ENCODE results near the gene SPATA3. TPM values are rescaled to one million over a fixed set of nuclear protein-coding genes. Genes with fewer than 3 reads are reported as not detected.

Gene SPATA3
- total and polyA plus RNA-seq, 2 of the 13 experiments (the other 11 are each of a cell fraction or from before 2014, with no cell fraction given), result not detected

DNA sequence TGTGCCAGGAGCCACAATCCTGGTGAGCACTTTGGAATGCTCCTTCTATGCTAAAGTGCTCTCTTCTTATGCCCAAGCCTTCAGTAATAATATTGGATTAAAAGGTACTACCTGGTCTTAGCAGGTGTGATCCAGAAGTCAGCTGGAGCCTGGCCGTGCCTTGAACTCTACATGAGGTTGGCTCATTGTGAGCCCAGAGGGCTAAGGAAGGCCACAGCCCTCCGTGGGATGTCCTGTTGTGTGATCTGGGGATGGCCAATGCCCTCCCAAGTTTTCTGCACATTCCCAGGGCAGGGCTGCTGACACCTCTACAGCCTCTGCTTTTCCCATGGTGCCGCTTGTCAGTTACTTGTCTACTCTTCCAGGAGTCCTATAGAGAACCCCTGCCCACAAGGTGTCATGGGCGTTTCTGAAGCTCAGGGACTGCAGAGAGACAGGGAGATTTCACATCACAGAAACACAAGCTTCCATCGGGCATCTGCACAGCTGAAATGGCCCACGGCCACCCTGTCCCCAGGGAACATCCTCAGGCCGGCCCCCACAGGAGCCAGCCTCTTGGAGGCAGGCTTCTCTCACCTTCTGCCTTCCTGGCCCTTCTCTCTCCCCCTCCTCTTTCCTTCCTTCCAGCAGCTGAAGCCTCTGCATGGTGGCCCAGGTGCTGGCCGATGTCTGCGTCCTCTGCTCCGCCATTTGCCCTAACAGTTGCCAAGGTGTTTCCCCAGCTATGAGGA is 43.5 kb upstream of the SPATA3 start:
- Histone ChIP-seq H3K27ac (ENCODE audit: extremely low read length, insufficient read depth, low read length) (no peak overlapping the region), H3K9ac (ENCODE audit: insufficient read depth, low read depth, low read length) (no peak overlapping the region), H3K79me2 (ENCODE audit: insufficient read depth, low read length) (no peaks in the 10 kb centered on the region), H3K9me3 (ENCODE audit: low read length) (no peaks in the 10 kb centered on the region), H3K4me1 (ENCODE audit: insufficient read depth, low read length) (no peaks in the 10 kb centered on the region), H3K4me3 (replicated peaks in 1 of 3; ENCODE audit: insufficient read depth in 1 of 3, low read depth in 2 of 3, low read length in 3 of 3) (no peak overlapping the region), H3K27me3 (ENCODE audit: control insufficient read depth in 1 of 2, insufficient read depth in 2 of 2, low read length in 2 of 2) (peaks cover 7 to 41% of the 10 kb centered on the region in 2 experiments; a peak in 4 of 5 replicates), H4K20me1 (ENCODE audit: insufficient read depth, low read length) (no peaks in the 10 kb centered on the region), H3K4me2 (ENCODE audit: low read depth, low read length) (no peak overlapping the region), H2AFZ (ENCODE audit: low read length) (no peak overlapping the region), H3K36me3 (replicated peaks in 1 of 2; ENCODE audit: control insufficient read depth in 1 of 2, insufficient read depth in 2 of 2, low read length in 2 of 2) (no peaks in the 10 kb centered on the region)
- intact Hi-C loops (cut with micrococcal nuclease; ENCODE audit: unreplicated experiment), result loop anchor here (10.0 kb wide), 1 partner anchor 458 kb away; no protein-coding TSS in a partner anchor
- no peak for DNase-seq (ENCODE audit: low spot score)
- FAIRE-seq, result no peak
- in situ Hi-C loops (cut with HindIII; ENCODE audit: extremely low pct_ligation_motif_present, low pct_unique_long_range_greater_than_20kb), result no loop called here
- TF ChIP-seq HMG20B (CRISPR knock-in tag; conservative IDR thresholded peaks at IDR 0.05) (no peak), KDM3A (CRISPR knock-in tag; IDR thresholded peaks at IDR 0.05; ENCODE audit: low read depth) (no peak), NCOA5 (CRISPR knock-in tag; IDR thresholded peaks at IDR 0.05) (no peak), ZNF549 (CRISPR knock-in tag; IDR thresholded peaks at IDR 0.05) (no peak), REXO4 (CRISPR knock-in tag; IDR thresholded peaks at IDR 0.05; ENCODE audit: borderline replicate concordance) (no peak), SAFB2 (CRISPR knock-in tag; IDR thresholded peaks at IDR 0.05; ENCODE audit: borderline replicate concordance, low read depth) (no peak), SRY (CRISPR knock-in tag; IDR thresholded peaks at IDR 0.05) (no peak), SMAD1 (CRISPR knock-in tag; IDR thresholded peaks at IDR 0.05; ENCODE audit: borderline replicate concordance, low read depth) (no peak), CCDC6 (CRISPR knock-in tag; IDR thresholded peaks at IDR 0.05) (no peak)
- TF ChIP-seq, protein P1, sequence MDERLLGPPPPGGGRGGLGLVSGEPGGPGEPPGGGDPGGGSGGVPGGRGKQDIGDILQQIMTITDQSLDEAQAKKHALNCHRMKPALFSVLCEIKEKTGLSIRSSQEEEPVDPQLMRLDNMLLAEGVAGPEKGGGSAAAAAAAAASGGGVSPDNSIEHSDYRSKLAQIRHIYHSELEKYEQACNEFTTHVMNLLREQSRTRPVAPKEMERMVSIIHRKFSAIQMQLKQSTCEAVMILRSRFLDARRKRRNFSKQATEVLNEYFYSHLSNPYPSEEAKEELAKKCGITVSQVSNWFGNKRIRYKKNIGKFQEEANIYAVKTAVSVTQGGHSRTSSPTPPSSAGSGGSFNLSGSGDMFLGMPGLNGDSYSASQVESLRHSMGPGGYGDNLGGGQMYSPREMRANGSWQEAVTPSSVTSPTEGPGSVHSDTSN (CRISPR knock-in tag; IDR thresholded peaks at IDR 0.05), result no peak
- TF ChIP-seq, protein P2, sequence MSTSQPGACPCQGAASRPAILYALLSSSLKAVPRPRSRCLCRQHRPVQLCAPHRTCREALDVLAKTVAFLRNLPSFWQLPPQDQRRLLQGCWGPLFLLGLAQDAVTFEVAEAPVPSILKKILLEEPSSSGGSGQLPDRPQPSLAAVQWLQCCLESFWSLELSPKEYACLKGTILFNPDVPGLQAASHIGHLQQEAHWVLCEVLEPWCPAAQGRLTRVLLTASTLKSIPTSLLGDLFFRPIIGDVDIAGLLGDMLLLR (CRISPR knock-in tag; IDR thresholded peaks at IDR 0.05), result no peak
- BruUV-seq (replicated peaks), result no TSS peak
- ATAC-seq, result no peak
- POLR2A ChIA-PET, result no interaction called here
- 43% methylated on average over 10 of the region's 10 CpGs for WGBS (ENCODE audit: low lambda C conversion rate)
- CTCF ChIA-PET (ENCODE audit: low intra/inter-chr PET ratio, low total read pairs), result no interaction called here
